Gastrocnemius medialis (tissue), 4 donors: ENCODE measurements around the gene KIAA2012.

Experiments
- POLR2A ChIP-seq, 2 donors: fragments of 450-650 bp; IDR thresholded peaks; one replicate each; pipeline ENCODE4 v1.6.1; 2017; ENCODE audit warnings: antibody characterized with exemption in 2 of 2, mild to moderate bottlenecking in 2 of 2, moderate library complexity in 2 of 2
- TF ChIP-seq, protein P1 (sequence below), 5 experiments: fragments of 450-650 bp in 3 of 5; fragments of 200-600 bp in 2 of 5; sonication (generic) in 2 of 5; IDR thresholded peaks in 4 of 5; conservative IDR thresholded peaks in 1 of 5; 1 replicate in 4 of 5; 2 replicates in 1 of 5; pipeline ENCODE4 v1.5.1; 2016 to 2019; ENCODE audit warnings: antibody characterized with exemption in 5 of 5, mild to moderate bottlenecking in 3 of 5, moderate library complexity in 3 of 5

DNA sequence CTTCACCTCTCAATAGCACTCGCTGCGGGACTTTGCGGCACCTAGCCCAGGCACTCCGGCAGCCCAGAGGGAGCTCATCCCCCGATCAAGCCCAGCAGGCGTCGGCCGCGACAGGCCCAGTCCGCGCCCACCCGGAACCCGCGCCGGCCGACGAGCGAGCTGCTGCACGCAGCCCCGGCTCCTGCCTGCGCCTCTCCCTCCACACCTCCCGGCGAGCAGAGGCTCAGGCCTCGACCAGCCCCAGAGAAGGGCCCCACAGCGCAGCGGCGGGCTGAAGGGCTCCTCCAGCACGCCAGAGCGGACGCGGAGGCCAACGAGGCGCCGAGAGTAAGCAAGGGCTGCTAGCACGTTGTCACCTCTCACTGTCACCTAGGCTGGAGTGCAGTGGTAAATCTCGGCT lies 63.5 kb downstream of the KIAA2012 start:
- no peak for TF ChIP-seq POLR2A (IDR thresholded peaks at IDR 0.05)
- TF ChIP-seq, protein P1, sequence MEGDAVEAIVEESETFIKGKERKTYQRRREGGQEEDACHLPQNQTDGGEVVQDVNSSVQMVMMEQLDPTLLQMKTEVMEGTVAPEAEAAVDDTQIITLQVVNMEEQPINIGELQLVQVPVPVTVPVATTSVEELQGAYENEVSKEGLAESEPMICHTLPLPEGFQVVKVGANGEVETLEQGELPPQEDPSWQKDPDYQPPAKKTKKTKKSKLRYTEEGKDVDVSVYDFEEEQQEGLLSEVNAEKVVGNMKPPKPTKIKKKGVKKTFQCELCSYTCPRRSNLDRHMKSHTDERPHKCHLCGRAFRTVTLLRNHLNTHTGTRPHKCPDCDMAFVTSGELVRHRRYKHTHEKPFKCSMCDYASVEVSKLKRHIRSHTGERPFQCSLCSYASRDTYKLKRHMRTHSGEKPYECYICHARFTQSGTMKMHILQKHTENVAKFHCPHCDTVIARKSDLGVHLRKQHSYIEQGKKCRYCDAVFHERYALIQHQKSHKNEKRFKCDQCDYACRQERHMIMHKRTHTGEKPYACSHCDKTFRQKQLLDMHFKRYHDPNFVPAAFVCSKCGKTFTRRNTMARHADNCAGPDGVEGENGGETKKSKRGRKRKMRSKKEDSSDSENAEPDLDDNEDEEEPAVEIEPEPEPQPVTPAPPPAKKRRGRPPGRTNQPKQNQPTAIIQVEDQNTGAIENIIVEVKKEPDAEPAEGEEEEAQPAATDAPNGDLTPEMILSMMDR (IDR thresholded peaks at IDR 0.05 in 4 of 5, conservative IDR thresholded peaks at IDR 0.05 in 1 of 5): no peak
